GM21576 (cell line): ENCODE measurements around the gene EME1.
"Not testable (repeated sequence)": the region's sequence is repeated elsewhere in the genome, so short reads cannot be mapped to it uniquely, and the experiment has no call there.

Experiments used
- ATAC-seq: cut with Tn5 transposase; IDR thresholded peaks from one replicate; pipeline ENCODE4 v1.9.1; 2021; ENCODE audit warnings: mild to moderate bottlenecking, moderate library complexity; ENCODE audit not compliant: unreplicated experiment

Gene EME1

GRCh38 chr17:50372758-50373556, at the start of gene EME1, which contains the start of gene MRPL27:
EME1 (plus strand) TSS chr17:50373229; CDS start chr17:50375209, 1,980 bp downstream.
MRPL27 (minus strand) TSS chr17:50373184; CDS start chr17:50373170, 14 bp downstream.
- ATAC-seq: peak; percentile 71

- ATAC-seq: no peak
These were observed 47.1 kb upstream of the EME1 start for GRCh38 chr17:50325906-50326305.

GRCh38 chr17:50326831-50327364, 46.1 kb upstream of the EME1 start:
- no peak for ATAC-seq

- ATAC-seq: no peak
These were observed 44.4 kb upstream of the EME1 start for GRCh38 chr17:50328363-50329325.

- no peak for ATAC-seq
These were observed 43.3 kb upstream of the EME1 start for GRCh38 chr17:50329716-50330115.

- ATAC-seq: no peak
These were observed 42.8 kb upstream of the EME1 start for GRCh38 chr17:50330151-50330775.

- no peak for ATAC-seq
These were observed 41.8 kb upstream of the EME1 start for GRCh38 chr17:50331085-50331791.

GRCh38 chr17:50332196-50332595, 40.8 kb upstream of the EME1 start:
- no peak for ATAC-seq

- ATAC-seq: not testable (repeated sequence)
These were observed 39.6 kb upstream of the EME1 start for GRCh38 chr17:50333291-50334057.

- ATAC-seq: no peak
These were observed 35.1 kb upstream of the EME1 start for GRCh38 chr17:50337956-50338355.

GRCh38 chr17:50338645-50339044, 34.4 kb upstream of the EME1 start:
- ATAC-seq: no peak

- no peak for ATAC-seq
These were observed 33.6 kb upstream of the EME1 start for GRCh38 chr17:50339381-50339780.

- ATAC-seq: no peak
These were observed 28.2 kb upstream of the EME1 start for GRCh38 chr17:50344731-50345365.

- ATAC-seq: peak; percentile 72
These were observed 27.4 kb upstream of the EME1 start, which contains the start of gene XYLT2 for GRCh38 chr17:50345432-50346312. XYLT2 (plus strand) TSS chr17:50346126; CDS start chr17:50346141, 15 bp downstream.

- peak; percentile 39 for ATAC-seq
These were observed 26.5 kb upstream of the EME1 start for GRCh38 chr17:50346313-50347116.

GRCh38 chr17:50347117-50347893, 25.7 kb upstream of the EME1 start:
- no peak for ATAC-seq
